ENCODE data around the gene LCE1E.

Gene LCE1E

GRCh38 chr1:152811671-152812070, 25.6 kb downstream of the LCE1E start, which contains the start of gene LCE1B:
Gene LCE1B (plus strand): TSS chr1:152811971. CDS start chr1:152812447, 476 bp downstream.
- DNase-seq = no peak
- no peak within 1 kb of the TSS for H3K4me3 ChIP-seq (ENCODE audit: low read depth, low read length)
- in situ Hi-C loops (cut with HindIII; ENCODE audit: low pct_ligation_motif_present, low sequenced_read_pairs) = no loop called here

GRCh38 chr1:152817309-152817708, 31.3 kb downstream of the LCE1E start:
- in situ Hi-C loops (cut with HindIII; ENCODE audit: low pct_ligation_motif_present, low sequenced_read_pairs) = no loop called here
- Histone ChIP-seq H3K27ac (no peak overlapping the region), H3K27me3 (replicated peaks) (no peaks in the 10 kb centered on the region), H3K4me3 (ENCODE audit: low read depth, low read length) (no peak overlapping the region), H3K36me3 (replicated peaks) (no peaks in the 10 kb centered on the region)
- no peak for TF ChIP-seq CTCF (IDR thresholded peaks at IDR 0.05; ENCODE audit: low read depth, low read length, missing control alignments)
- DNase-seq = no peak

More at GRCh38 chr1:152811671-152812070, 25.6 kb downstream of the LCE1E start, which contains the start of gene LCE1B:
- H3K27ac ChIP-seq = no peak within 1 kb of the TSS
- H3K27me3 ChIP-seq (replicated peaks) = no peaks in the 10 kb centered on the region
- no peaks in the 10 kb centered on the region for H3K36me3 ChIP-seq (replicated peaks)
- TF ChIP-seq CTCF (IDR thresholded peaks at IDR 0.05; ENCODE audit: low read depth, low read length, missing control alignments) = no peak

- Histone ChIP-seq H3K36me3 (replicated peaks) (no peaks in the 10 kb centered on the region), H3K27ac (no peak overlapping the region), H3K4me3 (ENCODE audit: low read depth, low read length) (no peak overlapping the region), H3K27me3 (replicated peaks) (no peaks in the 10 kb centered on the region)
- in situ Hi-C loops (cut with HindIII; ENCODE audit: low pct_ligation_motif_present, low sequenced_read_pairs) = no loop called here
- no peak for TF ChIP-seq CTCF (IDR thresholded peaks at IDR 0.05; ENCODE audit: low read depth, low read length, missing control alignments)
- DNase-seq = no peak
These were observed 37.2 kb downstream of the LCE1E start for GRCh38 chr1:152823294-152823693.

GRCh38 chr1:152824964-152825363, 38.9 kb downstream of the LCE1E start:
- no peak overlapping the region for H3K27ac ChIP-seq
- no peak for DNase-seq
- TF ChIP-seq CTCF (IDR thresholded peaks at IDR 0.05; ENCODE audit: low read depth, low read length, missing control alignments) = no peak
- H3K4me3 ChIP-seq (ENCODE audit: low read depth, low read length) = no peak overlapping the region
- H3K36me3 ChIP-seq (replicated peaks) = no peaks in the 10 kb centered on the region
- in situ Hi-C loops (cut with HindIII; ENCODE audit: low pct_ligation_motif_present, low sequenced_read_pairs) = no loop called here
- no peaks in the 10 kb centered on the region for H3K27me3 ChIP-seq (replicated peaks)

GRCh38 chr1:152827173-152827572, 41.1 kb downstream of the LCE1E start, which contains the start of gene LCE1A:
Gene LCE1A (plus strand): TSS chr1:152827473. CDS start chr1:152827473, 0 bp downstream.
- H3K27ac ChIP-seq = no peak within 1 kb of the TSS
- H3K4me3 ChIP-seq (ENCODE audit: low read depth, low read length) = no peak within 1 kb of the TSS
- no peaks in the 10 kb centered on the region for H3K36me3 ChIP-seq (replicated peaks)
- no peak for TF ChIP-seq CTCF (IDR thresholded peaks at IDR 0.05; ENCODE audit: low read depth, low read length, missing control alignments)
- no peaks in the 10 kb centered on the region for H3K27me3 ChIP-seq (replicated peaks)
- DNase-seq = no peak
- in situ Hi-C loops (cut with HindIII; ENCODE audit: low pct_ligation_motif_present, low sequenced_read_pairs) = no loop called here

- no peak for TF ChIP-seq CTCF (IDR thresholded peaks at IDR 0.05; ENCODE audit: low read depth, low read length, missing control alignments)
- Histone ChIP-seq H3K27me3 (replicated peaks) (no peaks in the 10 kb centered on the region), H3K27ac (no peak overlapping the region), H3K4me3 (ENCODE audit: low read depth, low read length) (no peak overlapping the region), H3K36me3 (replicated peaks) (no peaks in the 10 kb centered on the region)
- in situ Hi-C loops (cut with HindIII; ENCODE audit: low pct_ligation_motif_present, low sequenced_read_pairs) = no loop called here
- no peak for DNase-seq
These were observed 50.8 kb downstream of the LCE1E start for GRCh38 chr1:152836870-152837269.

Data from brain microvascular endothelial cell (primary cell).